HL-60 (cell line): ENCODE measurements around the gene SLC16A4.

Experiments used
- DNase-seq, 2 experiments: peaks; one replicate each; pipeline ENCODE4 v3.0.0-alpha.2; 2010 to 2020; ENCODE audit warnings: low read depth in 1 of 2, low spot score in 1 of 2
- H3K27ac ChIP-seq: fragments of 250-450 bp; sonication (Bioruptor Pico); replicated peaks from 2 replicates; pipeline ENCODE4 v1.5.1; 2020; ENCODE audit warnings: mild to moderate bottlenecking, moderate library complexity
- H3K27me3 ChIP-seq: fragments of 250-450 bp; sonication (Bioruptor Pico); 2 replicates; pipeline ENCODE4 v1.5.1; 2021; ENCODE audit warnings: mild to moderate bottlenecking, moderate library complexity; ENCODE audit not compliant: insufficient read depth, poor library complexity, severe bottlenecking
- H3K4me3 ChIP-seq: replicated peaks from 2 replicates; pipeline ENCODE4 v1.5.1; 2011; ENCODE audit warnings: mild to moderate bottlenecking, control low read depth, low read length; ENCODE audit not compliant: insufficient read depth
- GABPA ChIP-seq: IDR thresholded peaks from 2 replicates; pipeline ENCODE4 v1.6.1; 2012; ENCODE audit warnings: low read depth
- POLR2AphosphoS5 ChIP-seq: IDR thresholded peaks from 2 replicates; pipeline ENCODE4 v1.6.1; 2012; ENCODE audit warnings: low read depth
- REST ChIP-seq: IDR thresholded peaks from 2 replicates; pipeline ENCODE4 v1.6.1; 2012; ENCODE audit warnings: low read depth; ENCODE audit not compliant: insufficient replicate concordance
- SPI1 ChIP-seq: IDR thresholded peaks from 2 replicates; pipeline ENCODE4 v1.6.1; 2012; ENCODE audit warnings: low read depth, mild to moderate bottlenecking, borderline replicate concordance
- TF ChIP-seq, protein P1 (sequence below): IDR thresholded peaks from one replicate; pipeline ENCODE4 v1.5.1; 2011; ENCODE audit warnings: low read length, control low read depth, inconsistent platforms; ENCODE audit not compliant: insufficient read depth

The SLC16A4 gene

DNA sequence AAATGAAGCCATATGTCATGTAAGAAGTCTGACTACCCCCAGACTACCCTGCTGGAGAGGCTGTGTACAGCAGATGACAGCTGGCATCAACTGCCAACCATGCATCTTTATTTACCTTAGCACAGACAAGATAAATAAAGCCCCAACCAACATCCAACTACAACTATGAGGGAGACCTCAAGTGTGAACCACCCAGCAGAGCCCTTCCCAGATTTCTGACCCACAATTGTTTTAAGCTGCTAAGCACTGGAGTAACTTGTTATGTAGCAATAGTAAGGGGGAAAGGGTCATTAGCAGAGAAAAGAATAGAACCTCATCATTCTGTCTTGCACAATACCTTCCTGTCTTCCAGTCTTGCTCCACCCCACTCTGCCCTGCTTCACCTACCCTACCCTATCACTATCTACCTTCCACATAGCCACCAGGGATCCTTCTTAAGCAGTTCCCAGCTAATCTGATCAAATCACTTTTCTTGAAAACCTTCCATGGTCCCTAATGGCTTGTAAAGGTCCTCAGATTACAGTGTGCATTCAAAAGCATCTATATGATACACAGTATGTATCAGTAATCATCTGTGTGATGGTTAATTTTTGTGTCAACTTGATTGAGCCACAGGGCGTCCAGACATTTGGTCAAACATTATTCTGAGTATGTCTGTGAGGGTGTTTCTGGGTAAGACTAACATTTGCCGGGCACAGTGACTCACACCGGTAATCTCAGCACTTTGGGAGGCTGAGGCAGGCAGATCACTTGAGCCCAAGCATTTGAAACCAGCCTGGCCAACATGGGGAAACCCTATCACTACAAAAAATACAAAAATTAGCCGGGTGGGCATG lies 71.3 kb downstream of the SLC16A4 start:
- H3K27me3 ChIP-seq, result no peaks in the 10 kb centered on the region
- TF ChIP-seq POLR2AphosphoS5 (no peak), SPI1 (no peak), GABPA (no peak), REST (no peak)
- TF ChIP-seq, protein P1, sequence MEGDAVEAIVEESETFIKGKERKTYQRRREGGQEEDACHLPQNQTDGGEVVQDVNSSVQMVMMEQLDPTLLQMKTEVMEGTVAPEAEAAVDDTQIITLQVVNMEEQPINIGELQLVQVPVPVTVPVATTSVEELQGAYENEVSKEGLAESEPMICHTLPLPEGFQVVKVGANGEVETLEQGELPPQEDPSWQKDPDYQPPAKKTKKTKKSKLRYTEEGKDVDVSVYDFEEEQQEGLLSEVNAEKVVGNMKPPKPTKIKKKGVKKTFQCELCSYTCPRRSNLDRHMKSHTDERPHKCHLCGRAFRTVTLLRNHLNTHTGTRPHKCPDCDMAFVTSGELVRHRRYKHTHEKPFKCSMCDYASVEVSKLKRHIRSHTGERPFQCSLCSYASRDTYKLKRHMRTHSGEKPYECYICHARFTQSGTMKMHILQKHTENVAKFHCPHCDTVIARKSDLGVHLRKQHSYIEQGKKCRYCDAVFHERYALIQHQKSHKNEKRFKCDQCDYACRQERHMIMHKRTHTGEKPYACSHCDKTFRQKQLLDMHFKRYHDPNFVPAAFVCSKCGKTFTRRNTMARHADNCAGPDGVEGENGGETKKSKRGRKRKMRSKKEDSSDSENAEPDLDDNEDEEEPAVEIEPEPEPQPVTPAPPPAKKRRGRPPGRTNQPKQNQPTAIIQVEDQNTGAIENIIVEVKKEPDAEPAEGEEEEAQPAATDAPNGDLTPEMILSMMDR, result no peak
- H3K4me3 ChIP-seq, result no peak overlapping the region
- no peak overlapping the region for H3K27ac ChIP-seq
- DNase-seq, result peak in 1 of 2 experiments; percentile 13

- no peak for TF ChIP-seq SPI1
- TF ChIP-seq REST, result no peak
- TF ChIP-seq, protein P1, result no peak
- no peak for TF ChIP-seq GABPA
- TF ChIP-seq POLR2AphosphoS5, result no peak
- no peaks in the 10 kb centered on the region for H3K27me3 ChIP-seq
- DNase-seq, result no peak
These were observed 72.8 kb downstream of the SLC16A4 start for GRCh38 chr1:110318046-110318445.

DNA sequence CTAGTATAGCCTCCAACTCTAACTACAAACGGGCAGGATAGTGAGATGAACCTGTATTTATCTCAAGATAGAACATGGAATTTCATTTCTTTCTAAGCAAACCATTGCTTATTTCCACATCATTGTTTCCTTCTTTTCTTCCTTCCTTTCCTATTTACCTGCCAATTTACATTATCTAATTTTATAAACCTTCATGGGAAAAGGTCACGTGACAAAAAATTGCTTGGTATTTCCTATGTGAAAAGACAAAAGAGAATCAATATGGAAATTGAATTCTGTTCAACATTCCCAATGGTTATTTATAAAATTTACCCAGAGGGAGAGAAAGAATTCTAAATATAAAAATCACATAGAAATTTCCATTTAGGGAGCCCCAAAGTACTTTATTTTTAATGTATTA lies 74.1 kb downstream of the SLC16A4 start:
- H3K27me3 ChIP-seq, result no peaks in the 10 kb centered on the region
- H3K27ac ChIP-seq, result no peak overlapping the region
- H3K4me3 ChIP-seq, result no peak overlapping the region
- TF ChIP-seq POLR2AphosphoS5 (no peak), SPI1 (no peak)
- DNase-seq, result no peak

More at GRCh38 chr1:110318046-110318445, 72.8 kb downstream of the SLC16A4 start:
- Histone ChIP-seq H3K27ac (no peak overlapping the region), H3K4me3 (no peak overlapping the region)
